GM12873 (cell line): ENCODE measurements around the gene LCMT1.

Experiments
- TF ChIP-seq, protein P1 (sequence below): IDR thresholded peaks from 2 replicates; pipeline ENCODE4 v1.5.1; 2012; ENCODE audit warnings: low read depth, mild to moderate bottlenecking, moderate library complexity, low read length, control low read depth; ENCODE audit not compliant: insufficient read depth; ENCODE audit errors: missing control alignments

The LCMT1 gene

GRCh38 chr16:25157271-25157875 is 45.8 kb downstream of the LCMT1 start:
- TF ChIP-seq, protein P1, sequence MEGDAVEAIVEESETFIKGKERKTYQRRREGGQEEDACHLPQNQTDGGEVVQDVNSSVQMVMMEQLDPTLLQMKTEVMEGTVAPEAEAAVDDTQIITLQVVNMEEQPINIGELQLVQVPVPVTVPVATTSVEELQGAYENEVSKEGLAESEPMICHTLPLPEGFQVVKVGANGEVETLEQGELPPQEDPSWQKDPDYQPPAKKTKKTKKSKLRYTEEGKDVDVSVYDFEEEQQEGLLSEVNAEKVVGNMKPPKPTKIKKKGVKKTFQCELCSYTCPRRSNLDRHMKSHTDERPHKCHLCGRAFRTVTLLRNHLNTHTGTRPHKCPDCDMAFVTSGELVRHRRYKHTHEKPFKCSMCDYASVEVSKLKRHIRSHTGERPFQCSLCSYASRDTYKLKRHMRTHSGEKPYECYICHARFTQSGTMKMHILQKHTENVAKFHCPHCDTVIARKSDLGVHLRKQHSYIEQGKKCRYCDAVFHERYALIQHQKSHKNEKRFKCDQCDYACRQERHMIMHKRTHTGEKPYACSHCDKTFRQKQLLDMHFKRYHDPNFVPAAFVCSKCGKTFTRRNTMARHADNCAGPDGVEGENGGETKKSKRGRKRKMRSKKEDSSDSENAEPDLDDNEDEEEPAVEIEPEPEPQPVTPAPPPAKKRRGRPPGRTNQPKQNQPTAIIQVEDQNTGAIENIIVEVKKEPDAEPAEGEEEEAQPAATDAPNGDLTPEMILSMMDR, result no peak

DNA sequence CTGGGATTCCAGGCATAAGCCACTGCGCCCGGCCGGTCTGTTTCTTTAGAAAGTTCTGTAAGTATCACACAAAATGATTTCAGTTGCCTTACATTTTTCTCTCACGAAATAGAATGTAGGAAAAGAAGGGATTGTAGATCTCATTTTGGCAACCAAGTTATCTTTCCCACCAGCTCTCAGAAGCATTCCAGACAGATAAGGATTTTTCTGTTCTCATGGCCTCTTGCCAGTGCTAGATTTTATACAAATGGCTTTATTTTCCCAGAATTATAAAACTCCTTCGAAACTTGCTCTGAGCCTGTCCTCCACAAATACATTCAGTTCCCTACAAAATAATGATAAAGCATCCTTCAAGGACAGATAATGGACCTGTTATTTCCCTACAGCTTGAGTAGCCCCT is 46.9 kb downstream of the LCMT1 start:
- TF ChIP-seq, protein P1, result no peak

DNA sequence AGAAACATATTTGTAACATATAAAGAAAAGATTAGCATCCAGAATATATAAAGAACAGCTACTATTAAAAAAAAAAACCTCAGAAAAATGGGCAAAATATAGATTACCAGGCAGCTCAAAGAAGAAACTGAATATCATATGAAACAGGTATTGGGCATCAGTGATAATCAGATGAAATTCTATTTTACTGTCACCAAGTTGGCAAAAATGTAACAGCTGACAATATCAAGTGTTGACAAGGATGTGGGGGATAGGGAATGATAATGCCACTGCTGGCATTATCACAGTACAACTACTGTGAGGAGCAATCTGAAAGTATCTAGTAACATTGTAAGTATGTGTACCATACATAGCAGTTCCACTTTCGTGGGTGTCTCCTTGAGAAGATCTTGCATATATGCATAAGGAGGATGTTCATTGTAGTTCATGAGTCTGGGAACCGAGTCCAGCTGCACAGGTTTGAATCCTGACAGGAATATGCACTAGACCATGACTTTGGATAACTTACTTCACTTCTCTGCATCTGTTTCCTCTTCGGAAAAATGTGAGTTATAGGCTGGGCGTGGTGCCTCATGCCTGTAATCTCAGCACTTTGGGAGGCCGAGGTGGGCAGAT is 50.3 kb downstream of the LCMT1 start:
- TF ChIP-seq, protein P1, result no peak

- TF ChIP-seq, protein P1, result no peak
Measured at GRCh38 chr16:25163683-25164082, 52.1 kb downstream of the LCMT1 start.

- TF ChIP-seq, protein P1, result no peak
Measured at GRCh38 chr16:25165284-25165683, 53.7 kb downstream of the LCMT1 start.

- TF ChIP-seq, protein P1, result no peak
Measured at GRCh38 chr16:25171390-25171789, 59.8 kb downstream of the LCMT1 start.

GRCh38 chr16:25172831-25173230 is 61.3 kb downstream of the LCMT1 start:
- TF ChIP-seq, protein P1, result no peak
